ENCODE measurements around the gene RSPH3.

RSPH3 gene

GRCh38 chr6:158933079-158933595 lies 66.9 kb downstream of the RSPH3 start:
- no peak for DNase-seq

GRCh38 chr6:158928068-158928467 lies 71.9 kb downstream of the RSPH3 start:
- DNase-seq = no peak

GRCh38 chr6:158926414-158926813 lies 73.6 kb downstream of the RSPH3 start:
- no peak for DNase-seq

GRCh38 chr6:158924499-158925455 lies 75.2 kb downstream of the RSPH3 start:
- DNase-seq = no peak

GRCh38 chr6:158923805-158924498 lies 76.0 kb downstream of the RSPH3 start:
- DNase-seq = no peak
